HG03025 (cell line): ENCODE data around the gene LIPC.

ENCODE experiments used
- ATAC-seq: cut with Tn5 transposase; IDR thresholded peaks from one replicate; pipeline ENCODE4 v1.9.1; 2021; ENCODE audit warnings: mild to moderate bottlenecking, moderate library complexity; ENCODE audit not compliant: unreplicated experiment, low FRiP score

The LIPC gene

DNA sequence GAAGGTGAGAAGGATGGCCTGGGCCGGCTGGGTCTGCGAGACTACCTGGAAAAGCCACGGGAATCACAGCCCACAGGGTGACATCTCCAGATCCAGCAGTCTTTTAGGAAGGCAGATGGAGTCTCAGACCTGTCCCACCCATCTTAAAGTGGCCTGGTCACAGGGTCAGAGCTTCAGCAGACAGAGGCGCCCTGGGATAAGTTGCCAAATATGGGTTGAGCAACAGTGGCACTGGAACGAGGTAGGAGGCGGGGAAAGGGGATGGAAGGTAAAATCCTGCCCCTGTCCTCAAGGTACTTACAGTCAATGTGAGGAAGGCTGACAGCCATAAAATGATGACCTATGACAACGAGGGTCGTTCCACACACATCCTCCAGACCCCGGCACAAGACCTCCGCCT, 80.7 kb downstream of the LIPC start:
- no peak for ATAC-seq

DNA sequence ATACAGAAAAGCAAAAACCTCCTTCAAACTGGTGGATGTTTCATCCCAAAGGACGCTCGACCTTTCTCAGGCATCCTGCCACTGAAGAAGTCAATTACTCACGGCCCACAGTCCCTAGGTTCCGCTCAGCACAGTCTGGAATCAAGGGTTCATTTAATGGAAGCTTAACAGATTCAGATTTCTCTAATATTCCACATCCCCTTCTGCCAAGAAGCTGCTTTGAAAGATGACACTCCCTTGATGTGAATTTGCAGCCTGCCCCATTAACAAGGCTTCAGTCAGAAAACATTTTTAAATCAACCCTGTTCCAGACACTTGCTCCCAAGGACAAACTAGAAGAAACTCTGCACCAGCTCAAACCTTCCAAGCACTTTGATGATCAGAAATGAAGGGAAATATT, 81.2 kb downstream of the LIPC start:
- ATAC-seq = no peak

DNA sequence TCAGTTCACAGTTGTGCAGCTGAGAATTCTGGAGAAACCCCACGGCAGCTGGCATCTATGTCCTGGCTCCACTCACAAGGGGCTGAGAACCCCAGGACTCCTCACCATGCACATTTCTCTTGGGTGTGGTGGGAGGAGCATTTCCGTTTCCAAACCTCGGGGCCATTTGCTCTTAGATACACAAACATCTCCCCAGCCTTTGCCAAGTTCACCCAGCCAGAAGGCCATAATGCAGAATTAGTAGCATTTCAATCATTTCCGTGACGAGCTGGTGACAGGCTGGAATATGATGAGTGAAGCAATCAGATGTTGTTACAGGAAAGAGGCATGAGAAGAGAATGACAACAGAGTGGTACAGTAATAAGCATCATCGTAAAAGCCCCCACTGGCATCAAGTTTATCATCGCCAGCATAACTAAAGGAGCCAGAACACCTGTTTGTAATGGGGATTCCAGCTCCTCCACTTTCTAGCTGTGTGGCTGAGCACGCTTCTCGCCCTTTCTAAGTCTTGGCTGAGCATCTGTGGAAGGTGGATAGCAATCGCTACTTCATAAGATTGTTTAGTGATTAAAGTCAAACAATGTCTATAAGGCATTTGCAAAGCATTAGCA, 82.0 kb downstream of the LIPC start:
- no peak for ATAC-seq

DNA sequence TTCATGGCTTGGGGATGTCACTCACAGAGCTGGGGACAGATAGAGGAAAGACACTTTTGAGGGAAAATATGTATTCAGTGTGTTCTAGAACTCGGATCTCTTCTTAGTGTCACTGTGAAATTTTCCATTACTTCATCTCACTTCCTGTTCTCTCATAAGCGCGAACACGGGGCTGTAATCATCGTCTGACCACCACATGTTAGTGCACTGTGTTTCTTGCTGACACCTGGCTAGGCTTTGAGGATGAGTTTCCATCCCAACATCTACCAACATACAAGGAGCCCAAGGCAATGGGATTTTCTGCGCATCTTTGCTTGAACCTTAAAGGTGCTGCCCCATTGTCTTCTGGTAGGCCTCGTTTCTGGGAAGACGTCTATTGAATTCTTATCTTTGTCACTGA, 84.0 kb downstream of the LIPC start:
- ATAC-seq = no peak

DNA sequence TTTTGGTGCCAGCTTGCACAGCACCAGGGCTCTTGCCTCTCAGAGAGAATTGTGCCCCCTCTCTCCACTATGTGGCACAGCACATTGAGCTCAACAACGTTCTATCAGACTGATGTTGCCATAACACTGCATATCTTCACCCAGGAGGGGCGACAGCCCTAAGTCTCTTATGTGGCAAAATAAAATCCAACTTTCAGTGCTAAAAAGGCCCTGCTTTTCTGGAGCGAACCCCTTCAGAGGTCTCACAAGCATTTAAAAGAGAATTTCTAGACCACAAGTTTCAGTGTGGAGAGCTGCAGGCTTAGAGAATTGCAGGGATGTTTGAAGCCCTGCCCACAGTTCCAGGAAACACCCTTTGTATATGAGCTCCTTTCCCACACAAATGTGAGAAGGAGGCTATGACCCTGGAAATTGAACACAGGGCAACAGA, 85.5 kb downstream of the LIPC start:
- ATAC-seq = no peak

DNA sequence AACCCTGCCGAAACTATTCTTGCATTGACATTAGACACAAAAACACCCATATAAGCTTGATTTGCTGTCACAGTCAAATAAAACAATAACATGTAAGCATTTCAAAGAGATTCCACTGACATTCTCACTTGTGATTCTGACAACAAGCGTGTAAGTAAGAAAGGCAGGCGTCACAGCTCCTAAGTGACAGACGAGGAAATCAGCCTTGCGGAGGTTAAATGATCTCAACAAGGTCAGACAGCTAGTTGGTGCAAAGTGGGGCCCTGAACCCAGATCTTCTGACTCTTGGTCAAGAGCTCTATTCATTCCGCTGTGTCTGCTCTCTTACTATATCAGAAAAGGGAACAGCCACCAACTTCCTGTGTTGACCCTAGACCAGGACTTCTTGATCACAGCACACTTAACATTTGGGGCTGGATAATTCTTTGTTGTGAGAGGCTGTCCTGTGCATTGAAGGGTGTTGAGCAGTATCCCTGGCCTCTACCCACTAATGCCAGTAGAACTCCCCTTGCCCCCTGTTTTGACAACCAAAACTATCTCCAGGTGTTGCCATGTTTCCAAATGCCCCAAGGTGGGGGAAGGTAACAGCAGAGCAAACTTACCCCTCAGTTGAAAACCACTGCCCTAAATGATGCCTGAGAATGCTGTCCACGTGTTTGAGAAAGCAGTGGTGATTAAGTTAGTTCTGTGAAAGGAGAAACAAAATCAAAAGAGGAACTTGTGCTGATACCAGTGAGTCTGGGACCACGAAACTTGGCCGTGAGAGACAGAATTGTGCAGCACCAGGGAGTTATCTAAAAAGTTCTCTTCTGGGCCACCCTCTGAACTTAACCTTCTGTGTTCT, 86.1 kb downstream of the LIPC start:
- ATAC-seq = peak; percentile 66

DNA sequence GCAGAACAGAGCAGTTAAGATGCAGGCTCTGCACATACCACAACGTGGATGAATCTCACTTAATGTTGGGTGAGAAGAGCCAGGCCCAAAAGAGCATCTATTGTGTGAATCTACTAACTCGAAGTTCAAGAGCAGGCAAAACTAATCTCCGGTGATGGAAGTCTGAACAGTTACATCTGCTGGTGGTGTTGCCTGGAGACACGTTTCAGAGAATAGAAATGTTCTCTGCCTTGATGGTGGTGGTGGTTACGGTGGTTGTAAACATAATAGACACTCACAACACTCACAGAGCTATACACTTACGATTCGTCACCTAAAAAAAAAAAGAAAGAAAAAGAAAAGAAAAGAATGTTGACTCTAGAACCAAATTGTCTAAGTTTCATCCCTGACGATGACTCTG, 86.8 kb downstream of the LIPC start:
- ATAC-seq = no peak

DNA sequence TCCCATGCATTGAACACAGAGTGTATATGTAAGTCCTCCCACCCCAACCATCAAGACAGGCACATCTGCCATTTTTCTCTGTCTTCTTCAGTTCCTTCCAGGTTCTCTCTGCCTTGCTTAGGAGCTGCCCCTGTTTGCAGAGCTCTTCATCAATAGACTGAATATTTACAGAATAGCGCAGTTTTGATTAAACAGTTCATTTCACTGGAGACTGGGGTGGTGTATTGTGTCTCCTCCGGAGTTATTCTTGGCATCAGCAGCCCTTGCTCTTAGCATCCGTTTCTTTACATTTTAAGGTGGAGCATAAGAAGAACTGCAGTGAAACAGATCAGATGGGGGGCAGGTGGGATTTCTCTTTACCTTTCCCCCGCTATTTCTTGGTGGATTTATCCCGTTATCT, 87.7 kb downstream of the LIPC start:
- ATAC-seq = no peak

DNA sequence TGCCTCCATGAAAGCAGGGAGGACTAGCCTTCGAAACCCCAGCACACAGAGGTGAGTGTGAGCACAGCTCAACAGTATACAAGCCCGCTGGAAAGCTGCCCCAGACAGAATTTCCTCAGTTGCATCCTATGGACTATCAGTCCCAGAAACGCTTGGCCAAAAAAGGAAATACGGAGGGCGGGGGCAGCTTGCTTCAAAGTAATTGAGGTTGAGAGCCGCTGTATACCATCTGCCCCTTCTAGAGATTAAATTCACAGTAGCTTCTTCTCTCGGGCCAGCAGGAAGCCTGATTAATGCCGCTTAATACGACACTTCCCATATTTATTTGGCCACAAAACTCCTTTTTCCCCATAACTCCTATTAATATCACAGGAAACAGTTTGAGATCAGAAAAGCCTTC, 88.7 kb downstream of the LIPC start:
- no peak for ATAC-seq

DNA sequence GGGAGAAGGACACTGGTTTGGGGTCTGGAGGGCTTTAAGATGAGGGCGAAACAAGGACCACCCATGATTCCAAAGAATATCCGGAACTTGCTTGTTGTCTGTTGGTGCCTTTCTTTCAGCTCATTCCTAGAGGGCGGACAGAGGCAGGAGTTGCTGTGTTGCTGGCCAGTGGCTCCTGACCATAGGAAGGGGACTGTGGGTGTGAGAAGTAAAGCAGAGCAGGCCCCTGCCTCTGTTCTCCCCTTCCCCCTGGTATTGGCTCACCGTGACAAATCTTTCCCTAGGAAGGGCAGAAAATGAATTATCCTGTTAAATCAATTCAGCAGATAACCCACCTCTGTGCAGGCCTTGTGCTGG, 89.1 kb downstream of the LIPC start:
- ATAC-seq = no peak

DNA sequence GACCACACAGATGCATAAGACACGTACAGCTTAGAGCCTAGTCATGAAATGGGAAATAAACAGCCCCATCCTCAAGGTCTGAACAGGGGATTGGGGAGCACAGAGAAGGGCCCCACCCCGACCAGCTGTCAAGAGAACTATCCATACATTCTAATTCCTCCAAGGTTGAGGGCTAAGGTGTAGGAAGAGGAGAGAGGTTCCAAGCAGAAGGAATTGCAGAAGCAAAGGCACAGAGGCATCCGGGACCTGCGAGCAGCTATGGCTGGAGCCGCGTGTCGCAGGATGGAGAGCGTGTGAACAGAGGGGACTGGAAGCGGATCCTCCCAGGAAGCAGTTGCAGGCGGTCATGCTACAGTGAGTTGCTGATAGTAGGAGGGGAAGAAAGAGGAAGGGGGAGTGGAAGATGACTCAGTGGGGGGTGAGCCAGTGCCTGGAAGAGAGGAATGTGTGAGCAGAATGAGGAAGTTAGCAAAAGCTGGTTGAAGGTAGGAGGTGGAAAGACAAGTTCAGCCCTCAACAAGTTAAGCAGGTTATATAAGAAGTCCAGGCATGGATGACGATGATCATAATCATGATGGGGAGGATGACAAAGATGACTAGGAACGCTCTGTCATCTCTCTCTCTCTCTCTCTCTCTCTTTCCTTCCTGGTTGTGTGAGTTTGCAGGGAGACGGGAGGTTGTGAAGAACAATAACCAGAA, 89.7 kb downstream of the LIPC start:
- ATAC-seq = no peak

DNA sequence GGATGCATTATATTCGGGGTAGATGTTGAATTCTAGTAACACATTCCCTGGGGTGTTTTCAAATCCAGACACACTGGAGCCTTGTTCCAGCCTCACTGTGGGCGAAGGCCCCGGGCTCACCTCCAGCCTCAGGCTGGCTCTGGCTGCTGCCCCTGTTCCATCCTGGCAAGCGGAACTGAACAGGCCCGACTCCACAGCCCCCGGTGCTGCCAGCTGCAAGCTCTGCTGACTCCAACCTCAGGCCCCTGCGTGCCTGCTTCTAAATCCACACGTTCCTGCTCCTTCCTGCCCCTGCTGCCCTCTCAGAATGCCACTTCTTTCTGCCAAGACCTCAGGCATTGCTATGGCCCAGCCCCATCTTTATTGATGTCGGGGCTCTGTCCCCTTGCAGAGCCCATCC, 90.6 kb downstream of the LIPC start:
- no peak for ATAC-seq

DNA sequence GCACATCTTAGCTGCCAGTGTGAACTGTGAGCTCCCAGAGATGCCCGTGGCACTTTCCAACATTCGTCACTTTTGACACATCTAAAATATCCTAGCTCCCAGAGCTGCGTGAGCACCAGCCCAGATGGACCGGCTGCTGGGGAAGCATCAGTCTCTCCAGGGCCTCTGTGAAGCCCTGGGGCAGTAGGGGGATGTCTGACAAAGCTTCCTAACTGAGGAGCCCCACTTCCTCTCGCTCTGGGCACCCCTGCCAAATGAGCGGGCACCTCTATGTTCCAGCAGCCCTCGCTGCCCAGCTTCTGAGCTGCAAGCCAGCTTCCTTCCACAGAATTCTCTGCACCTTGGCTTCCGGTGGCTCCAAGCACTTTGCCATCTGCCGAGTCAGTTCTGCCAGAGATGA, 91.1 kb downstream of the LIPC start:
- no peak for ATAC-seq

DNA sequence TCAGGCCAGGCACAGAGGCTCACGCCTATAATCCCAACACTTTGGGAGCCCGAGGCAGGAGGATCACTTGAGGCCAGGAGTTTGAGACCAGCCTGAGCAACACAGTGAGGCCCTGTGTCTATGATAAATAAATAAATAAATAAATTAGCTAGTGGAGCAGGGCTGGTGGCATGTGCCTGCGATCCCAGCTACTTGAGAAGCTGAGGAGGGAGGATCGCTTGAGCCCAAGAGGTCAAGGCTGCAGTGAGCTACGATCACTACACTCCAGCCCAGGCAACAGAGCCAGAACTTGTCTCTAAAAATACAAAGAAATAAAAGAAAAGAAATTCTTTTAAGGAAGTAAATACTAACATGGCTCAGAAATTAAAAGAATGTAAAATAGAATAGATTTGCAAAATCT, 91.8 kb downstream of the LIPC start:
- ATAC-seq = no peak

DNA sequence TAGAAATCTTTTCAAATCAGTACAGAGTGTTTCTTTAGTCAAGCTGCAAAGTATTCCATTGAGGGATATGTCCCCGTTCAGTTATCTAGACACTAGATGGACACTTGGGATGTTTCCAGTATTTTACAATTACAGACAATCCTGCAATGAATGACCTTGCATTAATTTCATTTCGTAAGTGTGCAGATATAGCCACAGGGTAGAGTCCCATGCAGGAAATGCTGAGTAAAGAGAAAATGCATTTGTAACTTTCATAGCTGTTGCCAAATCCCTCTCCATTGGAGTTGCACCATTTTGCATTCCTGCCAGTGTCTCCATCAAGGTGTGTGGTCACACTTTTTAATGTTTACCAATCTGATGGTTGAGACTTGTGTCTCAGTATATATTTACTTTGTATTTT, 92.5 kb downstream of the LIPC start:
- no peak for ATAC-seq

DNA sequence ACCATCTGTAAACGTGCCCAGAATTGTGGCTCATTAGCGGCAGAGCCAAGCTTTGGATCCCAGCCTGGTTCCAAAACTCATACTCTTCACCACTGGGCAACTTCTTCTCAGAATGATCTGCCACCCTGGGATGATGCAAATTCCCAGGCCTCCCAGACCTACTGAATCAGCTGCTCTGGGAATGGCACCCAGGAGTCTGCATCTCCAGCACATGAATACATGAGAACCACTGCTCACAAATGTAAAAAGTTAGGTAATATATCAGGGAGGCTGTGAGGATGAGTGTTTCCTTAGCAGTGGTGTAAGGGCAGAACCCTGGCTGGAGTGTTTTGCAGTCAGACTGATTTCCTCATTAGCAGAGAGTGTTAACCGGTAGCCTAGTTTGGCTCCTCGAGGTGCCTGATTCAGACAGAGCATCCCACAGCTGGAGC, 94.2 kb downstream of the LIPC start:
- no peak for ATAC-seq

DNA sequence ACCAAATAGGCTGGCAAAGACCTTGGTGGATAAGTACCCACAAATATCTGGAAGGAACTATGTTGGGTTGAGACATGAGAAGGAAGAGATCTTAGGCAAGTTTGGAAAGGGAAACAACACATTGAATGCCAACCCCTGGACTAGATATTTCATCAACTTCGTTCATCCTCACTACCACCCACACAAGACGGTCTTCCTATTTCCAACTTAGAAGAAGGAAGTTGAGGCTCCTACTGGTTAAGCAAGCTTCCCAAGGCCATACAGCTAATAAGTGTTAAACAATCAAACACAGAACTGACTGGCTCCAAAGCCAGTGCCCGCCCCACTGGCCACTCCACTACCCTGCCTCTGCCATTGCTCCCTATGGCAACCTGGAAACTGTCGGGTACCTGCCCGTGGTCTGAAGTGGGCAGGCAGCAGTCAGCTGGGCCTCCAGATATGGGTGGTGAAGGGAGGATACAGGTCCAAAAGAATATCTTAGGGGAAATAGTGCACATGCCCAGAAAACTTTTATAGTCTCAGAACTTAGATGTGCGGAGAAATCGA, 94.9 kb downstream of the LIPC start:
- ATAC-seq = no peak

DNA sequence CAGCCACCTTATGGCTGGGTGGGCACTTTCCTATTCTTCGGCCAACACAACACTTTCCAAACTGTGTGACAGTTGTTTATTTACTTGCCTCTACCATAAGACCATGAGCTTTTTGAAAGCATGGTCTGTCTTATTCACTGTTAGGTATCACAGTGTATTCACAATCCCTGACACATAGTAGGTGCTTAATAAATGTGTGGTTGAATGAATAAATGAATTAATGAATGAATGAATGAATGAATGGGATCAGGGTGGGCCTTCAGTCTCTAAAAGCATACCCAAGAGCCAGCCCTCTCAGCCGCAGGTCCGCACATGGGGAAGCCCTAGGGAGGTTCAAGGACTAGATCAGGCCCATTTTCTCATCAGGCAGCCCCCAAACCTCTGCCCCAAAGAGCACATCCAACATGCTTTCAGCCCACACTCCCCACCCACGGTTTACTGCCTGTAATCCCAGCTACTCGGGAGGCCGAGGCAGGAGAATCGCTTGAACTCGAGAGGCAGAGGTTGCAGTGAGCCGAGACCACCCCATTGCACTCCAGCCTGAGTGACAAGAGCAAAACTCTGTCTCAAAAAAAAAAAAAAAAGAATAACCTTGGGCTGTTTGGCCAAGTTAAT, 95.9 kb downstream of the LIPC start:
- no peak for ATAC-seq

DNA sequence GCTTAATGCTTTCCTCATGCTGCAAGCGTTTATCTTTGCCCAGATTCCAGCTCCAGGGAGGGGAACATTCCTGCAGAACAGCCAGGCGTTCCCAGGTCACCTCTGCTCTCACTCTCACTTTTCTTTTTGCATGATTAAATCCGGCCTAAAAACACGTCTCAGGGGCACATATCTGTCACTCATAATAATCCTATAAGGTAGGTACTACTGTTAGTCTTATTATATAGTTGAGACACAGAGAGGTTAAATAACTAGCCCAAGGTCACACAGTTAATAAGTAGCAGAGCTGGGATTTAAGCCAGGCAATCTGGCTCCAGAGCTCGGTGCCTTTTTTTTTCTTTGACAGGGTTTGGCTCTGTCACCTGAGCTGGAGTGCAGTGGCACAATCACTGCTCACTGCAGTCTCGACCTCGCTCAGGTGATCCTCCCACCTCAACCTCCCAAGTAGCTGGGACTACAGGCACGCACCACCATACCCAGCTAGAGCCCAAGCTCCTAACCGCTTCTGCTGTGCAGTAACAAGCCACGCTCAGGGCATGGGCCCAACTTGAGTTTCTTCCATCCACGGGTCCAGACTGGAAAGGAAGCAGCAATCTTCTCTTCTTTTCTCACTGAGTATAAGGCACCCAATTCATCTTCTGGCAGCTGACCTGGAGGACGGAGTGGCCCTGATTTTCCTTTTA, 96.5 kb downstream of the LIPC start:
- ATAC-seq = no peak

DNA sequence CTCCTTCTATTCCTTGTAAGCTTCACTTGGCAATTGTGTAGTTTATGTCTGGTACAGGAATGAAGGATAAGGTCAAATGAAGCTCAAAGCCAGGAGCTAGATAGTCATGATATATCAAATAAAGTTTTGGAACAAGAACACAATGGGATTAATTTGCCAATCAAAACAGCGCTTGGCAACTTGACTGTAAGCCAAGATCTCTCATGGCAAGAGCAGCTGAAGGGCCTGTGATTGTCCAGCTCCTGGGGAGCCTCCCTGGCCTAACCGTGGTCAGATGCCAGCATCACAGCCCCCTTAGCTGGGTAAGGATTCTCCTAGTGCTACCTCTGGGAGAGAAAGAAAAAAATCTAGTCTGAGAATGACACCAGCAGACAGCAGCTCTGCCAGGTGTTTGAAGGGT, 97.2 kb downstream of the LIPC start:
- ATAC-seq = no peak
